CD4-positive, alpha-beta T cell treated with Interleukin-21 for 1 hour (primary cell): Measurements from ENCODE around the gene PPOX.

Source experiments
- DNase-seq: peaks from one replicate; pipeline ENCODE4 v3.0.0-alpha.2; 2020

PPOX gene

GRCh38 chr1:161177112-161177935 lies 11.1 kb downstream of the PPOX start, which contains the start of gene B4GALT3:
B4GALT3 (minus strand) TSS chr1:161177507; CDS start chr1:161176060, 1,447 bp downstream.
- peak; percentile 92 for DNase-seq

- DNase-seq: no peak
Measured at GRCh38 chr1:161177936-161178244, 11.7 kb downstream of the PPOX start.

GRCh38 chr1:161179698-161180097 lies 13.5 kb downstream of the PPOX start:
- no peak for DNase-seq

- peak; percentile 41 for DNase-seq
Measured at GRCh38 chr1:161180639-161181038, 14.4 kb downstream of the PPOX start.

GRCh38 chr1:161182214-161182613 lies 16.0 kb downstream of the PPOX start:
- DNase-seq: peak; percentile 78

- peak; percentile 92 for DNase-seq
Measured at GRCh38 chr1:161185282-161185682, 19.1 kb downstream of the PPOX start.

- DNase-seq: no peak
Measured at GRCh38 chr1:161185732-161186311, 19.6 kb downstream of the PPOX start.

GRCh38 chr1:161187311-161187710 lies 21.1 kb downstream of the PPOX start:
- no peak for DNase-seq

- DNase-seq: no peak
Measured at GRCh38 chr1:161188381-161188780, 22.2 kb downstream of the PPOX start.

- no peak for DNase-seq
Measured at GRCh38 chr1:161189036-161189435, 22.8 kb downstream of the PPOX start.

- no peak for DNase-seq
Measured at GRCh38 chr1:161190962-161191521, 24.8 kb downstream of the PPOX start.

- no peak for DNase-seq
Measured at GRCh38 chr1:161191971-161192370, 25.7 kb downstream of the PPOX start.

GRCh38 chr1:161192476-161193465 lies 26.5 kb downstream of the PPOX start:
- DNase-seq: peak; percentile 84

- DNase-seq: no peak
Measured at GRCh38 chr1:161193561-161194235, 27.5 kb downstream of the PPOX start.

GRCh38 chr1:161195171-161195570 lies 28.9 kb downstream of the PPOX start:
- DNase-seq: no peak

- DNase-seq: no peak
Measured at GRCh38 chr1:161196111-161196510, 29.9 kb downstream of the PPOX start.

- DNase-seq: no peak
Measured at GRCh38 chr1:161196521-161197451, 30.6 kb downstream of the PPOX start.

GRCh38 chr1:161197560-161198193 lies 31.5 kb downstream of the PPOX start:
- no peak for DNase-seq

- DNase-seq: no peak
Measured at GRCh38 chr1:161198194-161198896, 32.1 kb downstream of the PPOX start.

GRCh38 chr1:161198897-161199431 lies 32.7 kb downstream of the PPOX start, which contains the start of gene ADAMTS4:
ADAMTS4 (minus strand) TSS chr1:161199054; CDS start chr1:161198627, 427 bp downstream.
- no peak for DNase-seq
